LNCaP clone FGC (cell line): ENCODE data around the gene PGAP3.
A peak's percentile ranks its signal among the peaks of the same experiment; 100 is the strongest.

Experiments used
- DNase-seq: peaks from one replicate; pipeline ENCODE4 v3.0.0-alpha.2; 2011; ENCODE audit warnings: low read depth
- H3K4me3 ChIP-seq: 2 replicates; pipeline ENCODE4 v1.5.1; 2011; ENCODE audit warnings: mild to moderate bottlenecking, low read depth, low read length, control low read depth
- TF ChIP-seq, protein P1 (sequence below): IDR thresholded peaks from 2 replicates; pipeline ENCODE4 v1.5.1; 2012; ENCODE audit warnings: mild to moderate bottlenecking; ENCODE audit not compliant: control insufficient read depth, insufficient read depth; ENCODE audit errors: extremely low read depth

PGAP3 gene

GRCh38 chr17:39659279-39660010, 28.4 kb downstream of the PGAP3 start:
- TF ChIP-seq, protein P1, sequence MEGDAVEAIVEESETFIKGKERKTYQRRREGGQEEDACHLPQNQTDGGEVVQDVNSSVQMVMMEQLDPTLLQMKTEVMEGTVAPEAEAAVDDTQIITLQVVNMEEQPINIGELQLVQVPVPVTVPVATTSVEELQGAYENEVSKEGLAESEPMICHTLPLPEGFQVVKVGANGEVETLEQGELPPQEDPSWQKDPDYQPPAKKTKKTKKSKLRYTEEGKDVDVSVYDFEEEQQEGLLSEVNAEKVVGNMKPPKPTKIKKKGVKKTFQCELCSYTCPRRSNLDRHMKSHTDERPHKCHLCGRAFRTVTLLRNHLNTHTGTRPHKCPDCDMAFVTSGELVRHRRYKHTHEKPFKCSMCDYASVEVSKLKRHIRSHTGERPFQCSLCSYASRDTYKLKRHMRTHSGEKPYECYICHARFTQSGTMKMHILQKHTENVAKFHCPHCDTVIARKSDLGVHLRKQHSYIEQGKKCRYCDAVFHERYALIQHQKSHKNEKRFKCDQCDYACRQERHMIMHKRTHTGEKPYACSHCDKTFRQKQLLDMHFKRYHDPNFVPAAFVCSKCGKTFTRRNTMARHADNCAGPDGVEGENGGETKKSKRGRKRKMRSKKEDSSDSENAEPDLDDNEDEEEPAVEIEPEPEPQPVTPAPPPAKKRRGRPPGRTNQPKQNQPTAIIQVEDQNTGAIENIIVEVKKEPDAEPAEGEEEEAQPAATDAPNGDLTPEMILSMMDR: no peak
- no peak for DNase-seq
- no peak overlapping the region for H3K4me3 ChIP-seq

DNA sequence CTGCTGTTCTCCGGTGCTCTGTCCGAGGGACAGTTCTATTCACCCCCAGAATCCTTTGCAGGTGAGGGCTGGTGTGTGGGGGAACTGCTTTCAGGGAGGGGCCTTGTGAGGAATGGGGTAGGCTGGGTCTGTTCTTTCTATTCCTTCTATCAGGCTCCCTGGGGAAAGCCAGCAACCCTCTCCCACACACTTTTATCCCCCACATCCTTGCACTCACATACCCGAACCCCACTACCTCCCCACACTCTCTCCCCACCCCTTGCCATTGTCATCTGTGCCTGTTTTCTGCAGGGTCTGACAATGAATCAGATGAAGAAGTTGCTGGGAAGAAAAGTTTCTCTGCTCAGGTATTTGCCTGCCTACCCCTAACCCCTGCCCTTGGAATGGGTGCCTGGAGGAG, 29.1 kb downstream of the PGAP3 start:
- TF ChIP-seq, protein P1: no peak
- no peak overlapping the region for H3K4me3 ChIP-seq
- no peak for DNase-seq

DNA sequence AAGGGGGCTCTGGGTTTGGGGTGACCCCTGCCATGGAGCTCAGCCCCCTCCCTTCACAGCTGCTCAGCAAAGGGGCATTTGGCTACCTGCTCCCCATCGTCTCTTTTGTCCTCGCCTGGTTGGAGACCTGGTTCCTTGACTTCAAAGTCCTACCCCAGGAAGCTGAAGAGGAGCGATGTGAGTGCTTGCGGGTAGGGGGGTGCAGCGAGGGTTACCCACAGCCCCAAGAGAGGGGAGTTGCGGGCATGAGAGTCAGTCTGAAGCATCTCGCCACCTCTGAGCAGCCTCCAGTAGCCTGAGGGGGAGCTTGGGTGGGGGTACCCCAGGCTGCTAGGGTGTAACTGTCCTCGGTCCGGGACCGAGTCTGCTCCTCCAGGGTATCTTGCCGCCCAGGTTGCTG, 29.5 kb downstream of the PGAP3 start:
- TF ChIP-seq, protein P1: no peak
- no peak for DNase-seq

DNA sequence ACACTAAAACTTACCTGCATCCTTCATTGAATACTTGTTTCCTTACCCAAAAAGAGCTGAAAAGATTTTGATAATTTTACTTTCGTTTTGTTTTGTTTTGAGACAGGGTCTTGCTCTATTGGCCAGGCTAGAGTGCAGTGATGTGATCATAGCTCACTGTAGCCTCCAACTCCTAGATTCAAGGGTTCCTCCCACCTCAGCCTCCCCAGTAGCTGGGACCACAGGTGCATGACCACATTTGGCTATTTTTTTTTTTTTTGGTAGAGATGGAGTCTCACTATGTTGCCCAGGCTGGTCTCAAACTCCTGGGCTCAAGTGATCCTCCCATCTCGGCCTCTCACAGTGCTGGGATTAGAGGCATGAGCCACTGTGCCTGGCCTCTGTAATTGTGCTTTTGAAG, 32.8 kb downstream of the PGAP3 start:
- TF ChIP-seq, protein P1: no peak
- no peak for DNase-seq
- no peak overlapping the region for H3K4me3 ChIP-seq

More for the DNA sequence above, 29.5 kb downstream of the PGAP3 start:
- H3K4me3 ChIP-seq: no peak overlapping the region

DNA sequence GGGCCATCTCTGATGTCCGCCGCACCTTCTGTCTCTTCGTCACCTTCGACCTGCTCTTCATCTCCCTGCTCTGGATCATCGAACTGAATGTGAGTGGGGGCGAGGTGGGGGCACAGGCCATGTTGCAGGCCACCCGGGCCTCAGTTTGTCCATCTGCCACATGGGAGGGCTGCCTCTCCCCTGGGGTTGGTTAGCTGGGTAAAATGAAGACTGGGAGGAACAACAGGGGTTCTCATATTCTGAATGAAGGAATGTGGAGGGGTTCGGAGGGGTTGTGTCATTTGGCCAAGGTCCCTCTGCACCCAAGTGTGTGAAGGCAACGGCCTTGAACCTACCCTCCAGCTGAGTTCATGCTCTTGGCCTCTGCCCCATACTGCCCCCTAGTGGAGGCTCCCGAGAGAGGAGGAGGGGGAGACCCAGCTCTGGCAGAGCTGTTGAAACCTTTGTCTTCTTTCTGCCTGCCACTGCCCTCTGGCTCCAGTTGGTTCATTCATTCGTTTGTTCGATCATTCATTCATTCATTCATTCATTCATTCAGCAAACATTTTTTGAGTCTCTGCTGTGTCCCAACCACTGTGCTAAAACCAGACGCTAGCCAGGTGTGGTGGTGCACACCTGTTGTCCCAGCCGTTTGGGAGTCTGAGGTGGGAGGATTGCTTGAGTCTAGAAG, 34.1 kb downstream of the PGAP3 start:
- TF ChIP-seq, protein P1: peak; percentile 64
- no peak overlapping the region for H3K4me3 ChIP-seq
- no peak for DNase-seq

- no peak for DNase-seq
- H3K4me3 ChIP-seq: no peak overlapping the region
- TF ChIP-seq, protein P1: no peak
Observed at GRCh38 chr17:39653316-39653661, 34.6 kb downstream of the PGAP3 start.

DNA sequence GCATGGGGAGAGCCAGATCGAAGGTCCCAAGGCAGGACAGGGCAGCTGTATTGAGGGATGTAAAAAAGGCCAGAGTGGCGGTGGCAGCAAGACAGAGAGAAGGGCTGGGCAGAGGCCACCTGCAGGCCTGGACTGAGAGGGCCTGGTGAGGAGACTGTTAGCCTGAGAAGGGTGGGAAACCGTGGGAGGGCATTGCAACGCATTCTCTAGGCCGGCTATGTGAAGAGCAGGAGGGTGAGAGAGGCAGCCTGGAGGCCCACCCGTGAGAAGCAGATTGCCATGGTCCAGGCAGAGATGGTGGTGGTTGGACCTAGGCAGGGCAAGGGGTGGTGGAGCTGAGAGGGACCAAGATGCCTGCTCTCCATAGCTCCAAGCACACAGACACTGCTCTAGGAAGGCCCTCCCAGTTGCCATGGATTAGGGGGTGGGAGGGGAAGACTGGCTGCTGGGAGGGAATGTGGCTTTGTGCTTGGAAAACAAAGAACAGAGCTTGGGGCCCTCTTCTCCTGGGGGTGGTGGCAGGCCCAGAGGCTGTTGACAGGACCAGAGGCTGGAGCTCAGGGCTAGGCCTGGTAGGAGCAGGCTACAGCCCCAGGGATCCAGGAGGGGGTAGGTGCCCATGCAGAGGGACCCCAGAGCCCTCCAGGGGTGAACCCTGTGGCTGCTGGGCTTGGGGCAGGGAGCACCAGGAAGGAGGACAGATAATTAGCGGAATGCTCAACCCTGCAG, 35.1 kb downstream of the PGAP3 start:
- H3K4me3 ChIP-seq: no peak overlapping the region
- DNase-seq: no peak
- TF ChIP-seq, protein P1: no peak
